Loucy (cell line): ENCODE data around the gene CIAO3.

Experiments used
- H2AFZ ChIP-seq: fragments of 200-600 bp; sonication (generic); 2 replicates; pipeline ENCODE4 v1.6.0; 2016; ENCODE audit warnings: antibody characterized with exemption, mild to moderate bottlenecking, low read length, moderate library complexity
- H3F3A ChIP-seq: fragments of 200-600 bp; 2 replicates; pipeline ENCODE4 v1.6.0; 2016; ENCODE audit warnings: antibody characterized with exemption, low read depth, mild to moderate bottlenecking
- H3K27me3 ChIP-seq: fragments of 200-600 bp; sonication (generic); 2 replicates; pipeline ENCODE4 v1.6.1; 2014; ENCODE audit warnings: low read length, mild to moderate bottlenecking; ENCODE audit not compliant: insufficient read depth, poor library complexity, severe bottlenecking
- H3K36me3 ChIP-seq: fragments of 200-600 bp; sonication (generic); 2 replicates; pipeline ENCODE4 v1.6.1; 2016; ENCODE audit warnings: low read length; ENCODE audit not compliant: insufficient read depth
- H3K4me1 ChIP-seq: fragments of 200-600 bp; sonication (generic); 2 replicates; pipeline ENCODE4 v1.5.1; 2014; ENCODE audit warnings: low read length, mild to moderate bottlenecking; ENCODE audit not compliant: insufficient read depth, poor library complexity, severe bottlenecking
- H3K4me2 ChIP-seq: fragments of 200-600 bp; sonication (generic); 2 replicates; pipeline ENCODE4 v1.6.0; 2014; ENCODE audit warnings: antibody characterized with exemption, low read length, low read depth, mild to moderate bottlenecking; ENCODE audit not compliant: poor library complexity, severe bottlenecking
- H3K4me3 ChIP-seq: fragments of 200-600 bp; sonication (generic); 2 replicates; pipeline ENCODE4 v1.5.1; 2014; ENCODE audit warnings: low read length, mild to moderate bottlenecking, mixed read lengths; ENCODE audit not compliant: poor library complexity, severe bottlenecking
- H3K79me2 ChIP-seq: fragments of 200-600 bp; sonication (generic); 2 replicates; pipeline ENCODE4 v1.6.1; 2014; ENCODE audit warnings: low read length; ENCODE audit not compliant: insufficient read depth
- H3K9ac ChIP-seq: fragments of 200-600 bp; sonication (generic); 2 replicates; pipeline ENCODE4 v1.6.0; 2014; ENCODE audit warnings: mild to moderate bottlenecking, low read depth, low read length, moderate library complexity; ENCODE audit not compliant: poor library complexity, severe bottlenecking
- H3K9me2 ChIP-seq: fragments of 200-600 bp; sonication (generic); replicated peaks from 2 replicates; pipeline ENCODE4 v1.6.1; 2016; ENCODE audit warnings: low read depth, low read length, mixed read lengths
- H3K9me3 ChIP-seq: fragments of 200-600 bp; sonication (generic); 2 replicates; pipeline ENCODE4 v1.6.1; 2014; ENCODE audit warnings: mild to moderate bottlenecking, antibody characterized with exemption, low read length, low read depth; ENCODE audit not compliant: insufficient read depth
- H4K20me1 ChIP-seq: fragments of 200-600 bp; sonication (generic); 2 replicates; pipeline ENCODE4 v1.6.0; 2014; ENCODE audit warnings: antibody characterized with exemption, low read length, mild to moderate bottlenecking; ENCODE audit not compliant: insufficient read depth, poor library complexity, severe bottlenecking
- CTCF ChIP-seq: fragments of 200-600 bp; sonication (generic); conservative IDR thresholded peaks from 2 replicates; pipeline ENCODE4 v1.5.1; 2014; ENCODE audit warnings: mild to moderate bottlenecking, antibody characterized with exemption, low read length
- EZH2phosphoT487 ChIP-seq: fragments of 200-600 bp; IDR thresholded peaks from 2 replicates; pipeline ENCODE4 v1.6.1; 2018; ENCODE audit warnings: antibody characterized with exemption, mild to moderate bottlenecking, moderate library complexity, borderline replicate concordance

The CIAO3 gene

GRCh38 chr16:700684-701584 is 39.9 kb downstream of the CIAO3 start:
- Histone ChIP-seq H3K27me3 (no peaks in the 10 kb centered on the region), H3K4me2 (no peak overlapping the region), H3K4me3 (no peak overlapping the region), H3K9me3 (no peaks in the 10 kb centered on the region), H3K4me1 (no peaks in the 10 kb centered on the region), H3K9ac (no peak overlapping the region), H3K79me2 (no peaks in the 10 kb centered on the region), H3K36me3 (no peaks in the 10 kb centered on the region), H2AFZ (no peak overlapping the region), H3F3A (no peaks in the 10 kb centered on the region), H3K9me2 (no peaks in the 10 kb centered on the region), H4K20me1 (no peaks in the 10 kb centered on the region)
- TF ChIP-seq EZH2phosphoT487 (no peak), CTCF (no peak)

GRCh38 chr16:698911-699671 is 41.7 kb downstream of the CIAO3 start:
- no peaks in the 10 kb centered on the region for H4K20me1 ChIP-seq
- H3K79me2 ChIP-seq: no peaks in the 10 kb centered on the region
- H3K4me3 ChIP-seq: no peak overlapping the region
- H3K9me2 ChIP-seq: no peaks in the 10 kb centered on the region
- H2AFZ ChIP-seq: no peak overlapping the region
- H3K4me1 ChIP-seq: no peaks in the 10 kb centered on the region
- no peaks in the 10 kb centered on the region for H3K27me3 ChIP-seq
- no peaks in the 10 kb centered on the region for H3K9me3 ChIP-seq
- H3F3A ChIP-seq: no peaks in the 10 kb centered on the region
- H3K9ac ChIP-seq: no peak overlapping the region
- H3K4me2 ChIP-seq: no peak overlapping the region
- H3K36me3 ChIP-seq: no peaks in the 10 kb centered on the region
- TF ChIP-seq CTCF: no peak
- TF ChIP-seq EZH2phosphoT487: no peak

- no peaks in the 10 kb centered on the region for H3K9me2 ChIP-seq
- H3K4me2 ChIP-seq: no peak overlapping the region
- no peaks in the 10 kb centered on the region for H3K27me3 ChIP-seq
- H3K9me3 ChIP-seq: no peaks in the 10 kb centered on the region
- no peaks in the 10 kb centered on the region for H3K4me1 ChIP-seq
- no peaks in the 10 kb centered on the region for H3K36me3 ChIP-seq
- no peak overlapping the region for H3K9ac ChIP-seq
- no peaks in the 10 kb centered on the region for H3K79me2 ChIP-seq
- H3K4me3 ChIP-seq: no peak overlapping the region
- no peaks in the 10 kb centered on the region for H4K20me1 ChIP-seq
- TF ChIP-seq CTCF: no peak
- no peak for TF ChIP-seq EZH2phosphoT487
- H2AFZ ChIP-seq: no peak overlapping the region
- H3F3A ChIP-seq: no peaks in the 10 kb centered on the region
Measured at GRCh38 chr16:695355-696089, 45.3 kb downstream of the CIAO3 start.
